Chondrocyte (in vitro differentiated cells): ENCODE results near the gene BAIAP2. TPM values are rescaled to one million over a fixed set of nuclear protein-coding genes. Genes with fewer than 3 reads are reported as not detected.
A peak's percentile ranks its signal among the peaks of the same experiment; 100 is the strongest.

ENCODE experiments used
- DNase-seq: peaks from one replicate; pipeline ENCODE4 v3.0.0; 2021; ENCODE audit warnings: mixed read lengths, low spot score
- H3K27ac Mint-ChIP-seq: one replicate; pipeline ENCODE4 v1.8.0; 2021; ENCODE audit warnings: mild to moderate bottlenecking, moderate library complexity, mixed read lengths; ENCODE audit not compliant: unreplicated experiment
- H3K27me3 Mint-ChIP-seq: 2 replicates; pipeline ENCODE4 v1.8.0; 2021; ENCODE audit warnings: low read depth, mixed read lengths
- H3K36me3 Mint-ChIP-seq: 2 replicates; pipeline ENCODE4 v1.8.0; 2021; ENCODE audit warnings: low read depth, mixed read lengths
- H3K4me1 Mint-ChIP-seq: 2 replicates; pipeline ENCODE4 v1.8.0; 2021; ENCODE audit warnings: low read depth, mild to moderate bottlenecking, mixed read lengths
- H3K4me3 Mint-ChIP-seq: one replicate; pipeline ENCODE4 v1.8.0; 2021; ENCODE audit warnings: mild to moderate bottlenecking, moderate library complexity, mixed read lengths; ENCODE audit not compliant: unreplicated experiment
- H3K9me3 Mint-ChIP-seq: 2 replicates; pipeline ENCODE4 v1.8.0; 2021; ENCODE audit warnings: low read depth, mixed read lengths
- CTCF ChIP-seq: fragments of 200-600 bp; sonication (generic); IDR thresholded peaks from 2 replicates; pipeline ENCODE4 v1.5.0; 2021; ENCODE audit warnings: antibody characterized with exemption, mild to moderate bottlenecking, moderate library complexity
- total RNA-seq: library from RNA; stranded (reverse); gene quantifications from 3 replicates; pipeline ENCODE4 v1.2.1, GENCODE V29; 2021

Gene BAIAP2
- total RNA-seq, 1 donor from 2014 or later = 29.5 TPM

- no peaks in the 10 kb centered on the region for H3K9me3 Mint-ChIP-seq
- DNase-seq = no peak
- H3K4me3 Mint-ChIP-seq = no peak overlapping the region
- no peak for TF ChIP-seq CTCF
- no peaks in the 10 kb centered on the region for H3K27me3 Mint-ChIP-seq
- H3K36me3 Mint-ChIP-seq = no peaks in the 10 kb centered on the region
- peaks cover 73% of the 10 kb centered on the region for H3K4me1 Mint-ChIP-seq
- peak overlapping the region; percentile 54 for H3K27ac Mint-ChIP-seq
These were observed 3.1 kb downstream of the BAIAP2 start for GRCh38 chr17:81037798-81038733.

- Mint-ChIP-seq H3K4me1 (peaks cover 71% of the 10 kb centered on the region), H3K4me3 (no peak overlapping the region), H3K27ac (no peak overlapping the region), H3K36me3 (no peaks in the 10 kb centered on the region), H3K27me3 (no peaks in the 10 kb centered on the region), H3K9me3 (no peaks in the 10 kb centered on the region)
- TF ChIP-seq CTCF = no peak
- no peak for DNase-seq
These were observed 4.1 kb downstream of the BAIAP2 start for GRCh38 chr17:81039096-81039495.

- peak overlapping the region; percentile 81 for H3K27ac Mint-ChIP-seq
- TF ChIP-seq CTCF = no peak
- peaks cover 79% of the 10 kb centered on the region for H3K4me1 Mint-ChIP-seq
- no peaks in the 10 kb centered on the region for H3K9me3 Mint-ChIP-seq
- H3K4me3 Mint-ChIP-seq = peak overlapping the region; percentile 16
- H3K27me3 Mint-ChIP-seq = no peaks in the 10 kb centered on the region
- no peak for DNase-seq
- H3K36me3 Mint-ChIP-seq = no peaks in the 10 kb centered on the region
These were observed 5.2 kb downstream of the BAIAP2 start for GRCh38 chr17:81039854-81040758.

- Mint-ChIP-seq H3K4me3 (peak overlapping the region; percentile 16), H3K4me1 (peaks cover 82% of the 10 kb centered on the region), H3K27ac (peak overlapping the region; percentile 81), H3K27me3 (no peaks in the 10 kb centered on the region), H3K36me3 (no peaks in the 10 kb centered on the region), H3K9me3 (no peaks in the 10 kb centered on the region)
- DNase-seq = no peak
- TF ChIP-seq CTCF = peak; percentile 74
These were observed 5.9 kb downstream of the BAIAP2 start for GRCh38 chr17:81040791-81041337.

GRCh38 chr17:81042606-81043005 lies 7.7 kb downstream of the BAIAP2 start:
- TF ChIP-seq CTCF = no peak
- no peaks in the 10 kb centered on the region for H3K9me3 Mint-ChIP-seq
- no peak overlapping the region for H3K4me3 Mint-ChIP-seq
- peaks cover 70% of the 10 kb centered on the region for H3K4me1 Mint-ChIP-seq
- H3K36me3 Mint-ChIP-seq = no peaks in the 10 kb centered on the region
- H3K27ac Mint-ChIP-seq = peak overlapping the region; percentile 36
- H3K27me3 Mint-ChIP-seq = no peaks in the 10 kb centered on the region
- DNase-seq = no peak
